Activated naive CD8-positive, alpha-beta T cell treated with anti-CD3 and anti-CD28 coated beads, Interleukin-2, amount 50 U/mL, for 24 hours (primary cell): ENCODE measurements around the gene PTPRN2.
"Not testable (repeated sequence)": the region's sequence is repeated elsewhere in the genome, so short reads cannot be mapped to it uniquely, and the experiment has no call there.

Source experiments
- ATAC-seq: fragments of 150-1000 bp; cut with Tn5 transposase; one replicate; pipeline ENCODE4 v1.10.0; 2021
- DNase-seq: peaks from one replicate; pipeline ENCODE4 v3.0.0; 2021
- H3K27ac Mint-ChIP-seq: one replicate; pipeline ENCODE4 v1.8.0; 2021; ENCODE audit warnings: mild to moderate bottlenecking, mixed read lengths
- H3K27me3 Mint-ChIP-seq: one replicate; pipeline ENCODE4 v1.8.0; 2021; ENCODE audit warnings: mixed read lengths
- H3K36me3 Mint-ChIP-seq: one replicate; pipeline ENCODE4 v1.8.0; 2021; ENCODE audit warnings: low read depth, mixed read lengths
- H3K4me1 Mint-ChIP-seq: one replicate; pipeline ENCODE4 v1.8.0; 2021; ENCODE audit warnings: mixed read lengths
- H3K4me3 Mint-ChIP-seq: one replicate; pipeline ENCODE4 v1.8.0; 2021; ENCODE audit warnings: mild to moderate bottlenecking, moderate library complexity, mixed read lengths
- H3K9me3 Mint-ChIP-seq: one replicate; pipeline ENCODE4 v1.8.0; 2021; ENCODE audit warnings: mixed read lengths

PTPRN2 gene

GRCh38 chr7:158280448-158281144, 307.0 kb downstream of the PTPRN2 start:
- no peak for DNase-seq

GRCh38 chr7:158279539-158280447, 307.8 kb downstream of the PTPRN2 start:
- Mint-ChIP-seq H3K36me3 (no peaks in the 10 kb centered on the region), H3K4me3 (no peak overlapping the region), H3K27me3 (peaks cover 2% of the 10 kb centered on the region), H3K27ac (no peak overlapping the region), H3K4me1 (no peaks in the 10 kb centered on the region), H3K9me3 (no peaks in the 10 kb centered on the region)
- ATAC-seq (no peak), DNase-seq (no peak)

More at GRCh38 chr7:158280448-158281144, 307.0 kb downstream of the PTPRN2 start:
- Mint-ChIP-seq H3K9me3 (no peaks in the 10 kb centered on the region), H3K36me3 (no peaks in the 10 kb centered on the region), H3K27ac (no peak overlapping the region), H3K4me1 (no peaks in the 10 kb centered on the region), H3K4me3 (no peak overlapping the region), H3K27me3 (peaks cover 2% of the 10 kb centered on the region)
- ATAC-seq: no peak

DNA sequence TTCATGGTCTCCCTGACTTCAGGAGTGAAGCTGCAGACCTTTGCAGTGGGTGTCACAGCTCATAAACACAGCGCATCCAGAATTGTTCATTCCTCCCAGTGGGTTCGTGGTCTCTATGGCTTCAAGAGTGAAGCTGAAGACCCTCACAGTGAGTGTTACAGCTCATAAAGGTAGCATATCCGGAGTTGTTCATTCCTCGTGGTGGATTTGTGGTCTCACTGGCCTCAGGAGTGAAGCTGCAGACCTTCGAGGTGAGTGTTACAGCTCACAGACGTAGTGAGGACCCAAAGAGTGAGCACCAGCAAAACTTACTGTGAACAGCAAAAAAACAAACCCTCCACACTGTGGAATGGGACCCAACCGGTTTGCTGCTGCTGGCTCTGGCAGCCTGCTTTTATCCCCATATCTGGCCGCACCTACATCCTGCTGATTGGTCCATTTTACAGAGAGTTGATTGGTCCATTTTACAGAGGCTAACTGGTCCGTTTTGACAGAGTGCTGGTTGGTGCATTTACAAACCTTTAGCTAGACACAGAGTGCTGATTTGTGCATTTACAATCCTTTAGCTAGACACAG, 308.8 kb downstream of the PTPRN2 start:
- Mint-ChIP-seq H3K27ac (no peak overlapping the region), H3K4me3 (no peak overlapping the region), H3K27me3 (no peaks in the 10 kb centered on the region), H3K36me3 (no peaks in the 10 kb centered on the region), H3K4me1 (no peaks in the 10 kb centered on the region), H3K9me3 (no peaks in the 10 kb centered on the region)
- ATAC-seq (no peak), DNase-seq (no peak)

DNA sequence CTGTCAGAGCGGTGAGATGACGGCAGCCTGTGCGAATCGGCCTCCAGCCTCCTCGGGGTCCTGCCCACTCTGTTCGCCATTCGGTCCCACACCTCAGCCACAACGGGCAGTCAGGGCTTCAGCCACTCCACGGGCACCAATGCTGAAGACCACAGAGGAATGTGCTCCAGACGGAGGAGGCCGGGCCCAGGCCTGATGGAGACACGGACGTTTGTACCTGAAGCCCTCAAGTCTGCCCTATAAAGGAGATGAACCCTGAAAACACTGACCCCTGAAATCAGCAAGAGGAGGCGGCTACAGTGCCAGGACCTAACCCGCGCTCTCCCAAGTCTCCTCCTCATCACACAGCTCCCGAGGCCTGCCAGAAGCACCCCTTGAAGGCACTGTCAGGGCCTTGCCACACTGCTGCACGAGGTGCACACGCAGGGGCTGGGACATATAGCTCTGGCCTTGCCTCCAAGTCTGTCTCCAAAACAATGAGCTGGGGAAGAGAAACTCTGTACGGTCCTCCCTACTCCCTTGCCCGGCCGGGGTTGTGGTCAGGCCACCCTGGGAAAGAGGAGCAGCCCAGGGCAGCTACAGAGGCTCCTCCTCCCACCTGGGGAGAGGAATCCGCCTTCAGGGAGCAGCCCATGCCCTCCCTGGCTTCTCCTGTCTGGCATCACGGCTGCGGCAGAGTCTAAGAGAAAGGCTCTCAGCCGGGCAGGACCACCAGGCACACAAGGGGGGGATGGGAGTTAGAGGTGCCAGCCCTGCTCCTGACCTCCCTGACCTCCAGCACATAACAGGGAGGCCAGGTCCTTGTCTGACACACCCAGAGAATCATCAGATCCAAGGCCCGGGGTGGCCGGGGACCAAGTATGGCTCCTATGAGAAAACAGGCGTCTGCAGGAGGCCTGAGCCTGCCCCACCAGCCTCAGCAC, 310.1 kb downstream of the PTPRN2 start:
- Mint-ChIP-seq H3K36me3 (no peaks in the 10 kb centered on the region), H3K4me1 (no peaks in the 10 kb centered on the region), H3K27ac (no peak overlapping the region), H3K4me3 (no peak overlapping the region), H3K9me3 (no peaks in the 10 kb centered on the region), H3K27me3 (no peaks in the 10 kb centered on the region)
- DNase-seq: no peak
- ATAC-seq: no peak

DNA sequence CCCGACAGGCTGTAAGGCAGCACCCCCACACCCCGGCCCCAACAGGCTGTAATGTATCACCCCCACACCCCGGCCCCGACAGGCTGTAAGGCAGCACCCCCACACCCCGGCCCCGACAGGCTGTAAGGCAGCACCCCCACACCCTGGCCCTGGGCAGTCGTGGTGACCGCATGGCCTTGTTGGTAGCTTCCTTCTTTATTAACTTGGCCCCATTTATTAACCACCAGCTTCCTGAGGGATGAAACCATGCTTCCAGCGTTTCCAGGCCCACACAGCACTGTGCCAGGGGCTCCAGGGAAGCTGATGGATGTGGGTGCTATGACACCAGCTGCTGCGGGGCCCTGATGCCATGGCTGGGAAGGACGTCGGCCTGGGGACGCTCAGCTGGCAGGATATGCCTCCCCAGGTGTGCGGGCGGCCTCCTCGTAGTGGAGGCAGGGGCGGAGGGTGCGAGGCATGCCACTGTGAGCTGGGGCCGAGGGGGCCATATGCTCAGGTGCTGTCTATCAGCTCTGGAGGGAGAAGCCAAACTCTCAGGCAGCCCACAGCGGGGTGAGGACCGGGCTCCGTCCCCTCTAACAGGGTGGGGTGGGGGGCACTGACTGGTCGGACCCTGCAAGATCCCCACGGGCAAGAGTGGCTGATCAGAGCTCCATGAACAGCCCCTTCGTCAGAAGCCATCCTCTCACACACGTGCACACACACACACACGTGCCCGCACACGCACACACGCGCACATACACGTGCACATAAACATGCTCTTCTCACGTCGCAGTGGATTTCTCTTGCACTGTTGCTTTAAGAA, 311.0 kb downstream of the PTPRN2 start:
- no peak for DNase-seq
- ATAC-seq: no peak

GRCh38 chr7:158275711-158276413, 311.8 kb downstream of the PTPRN2 start:
- H3K4me3 Mint-ChIP-seq: no peak overlapping the region
- H3K9me3 Mint-ChIP-seq: no peaks in the 10 kb centered on the region
- no peaks in the 10 kb centered on the region for H3K27me3 Mint-ChIP-seq
- DNase-seq (no peak), ATAC-seq (no peak)
- no peaks in the 10 kb centered on the region for H3K36me3 Mint-ChIP-seq
- no peaks in the 10 kb centered on the region for H3K4me1 Mint-ChIP-seq
- no peak overlapping the region for H3K27ac Mint-ChIP-seq

More for the DNA sequence above, 311.0 kb downstream of the PTPRN2 start:
- no peak overlapping the region for H3K27ac Mint-ChIP-seq
- no peaks in the 10 kb centered on the region for H3K4me1 Mint-ChIP-seq
- no peaks in the 10 kb centered on the region for H3K9me3 Mint-ChIP-seq
- H3K4me3 Mint-ChIP-seq: no peak overlapping the region
- no peaks in the 10 kb centered on the region for H3K36me3 Mint-ChIP-seq
- H3K27me3 Mint-ChIP-seq: no peaks in the 10 kb centered on the region

GRCh38 chr7:158274996-158275395, 312.6 kb downstream of the PTPRN2 start:
- no peak for DNase-seq
- Mint-ChIP-seq H3K4me1 (no peaks in the 10 kb centered on the region), H3K9me3 (no peaks in the 10 kb centered on the region), H3K4me3 (no peak overlapping the region), H3K27me3 (no peaks in the 10 kb centered on the region), H3K36me3 (no peaks in the 10 kb centered on the region), H3K27ac (no peak overlapping the region)
- no peak for ATAC-seq

DNA sequence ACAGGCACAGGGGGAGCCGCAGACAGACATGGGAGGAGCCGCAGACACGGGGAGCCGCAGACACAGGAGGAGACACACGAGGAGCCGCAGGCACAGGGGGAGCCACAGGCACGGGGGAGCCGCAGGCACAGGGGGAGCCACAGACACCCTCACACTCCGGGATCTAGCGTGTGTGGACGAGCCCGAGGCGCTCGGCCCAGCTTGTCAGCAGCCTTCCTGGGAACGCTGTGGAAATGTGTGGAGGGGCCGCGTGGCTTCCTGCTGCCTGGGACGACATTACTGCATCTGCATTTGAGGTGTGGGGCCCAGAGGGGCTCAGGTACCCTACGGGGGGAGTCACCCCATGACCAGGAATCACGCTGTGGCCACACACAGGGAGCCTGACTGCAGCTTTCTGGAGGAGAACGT, 313.2 kb downstream of the PTPRN2 start:
- H3K36me3 Mint-ChIP-seq: no peaks in the 10 kb centered on the region
- H3K4me3 Mint-ChIP-seq: no peak overlapping the region
- H3K4me1 Mint-ChIP-seq: no peaks in the 10 kb centered on the region
- no peak for ATAC-seq
- H3K27me3 Mint-ChIP-seq: no peaks in the 10 kb centered on the region
- H3K9me3 Mint-ChIP-seq: no peaks in the 10 kb centered on the region
- no peak for DNase-seq
- no peak overlapping the region for H3K27ac Mint-ChIP-seq

GRCh38 chr7:158273756-158274342, 313.8 kb downstream of the PTPRN2 start:
- H3K9me3 Mint-ChIP-seq, H3K4me1 Mint-ChIP-seq, H3K4me3 Mint-ChIP-seq, H3K27me3 Mint-ChIP-seq, H3K27ac Mint-ChIP-seq, DNase-seq, H3K36me3 Mint-ChIP-seq, ATAC-seq: not testable (repeated sequence)

DNA sequence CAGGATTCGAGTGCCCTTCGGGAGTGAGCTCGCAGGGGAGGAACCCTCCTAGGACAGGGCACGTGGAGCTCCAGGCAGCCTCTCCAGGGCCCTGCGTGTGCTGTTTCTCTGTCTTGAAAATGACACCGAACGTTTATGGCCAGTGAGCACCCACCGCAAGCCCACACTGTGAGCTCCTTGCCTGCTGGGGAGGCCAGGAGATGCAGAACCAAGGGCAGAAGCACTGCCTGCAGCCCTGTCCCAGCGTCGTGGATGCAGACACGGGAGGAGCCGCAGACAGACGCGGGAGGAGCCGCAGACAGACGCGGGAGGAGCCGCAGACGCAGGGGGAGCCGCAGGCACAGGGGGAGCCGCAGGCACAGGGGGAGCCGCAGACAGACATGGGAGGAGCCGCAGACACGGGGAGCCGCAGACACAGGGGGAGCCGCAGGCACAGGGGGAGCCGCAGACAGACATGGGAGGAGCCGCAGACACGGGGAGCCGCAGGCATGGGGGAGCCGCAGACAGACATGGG, 314.4 kb downstream of the PTPRN2 start:
- Mint-ChIP-seq H3K9me3 (no peaks in the 10 kb centered on the region), H3K27me3 (no peaks in the 10 kb centered on the region), H3K27ac (no peak overlapping the region), H3K36me3 (no peaks in the 10 kb centered on the region), H3K4me1 (no peaks in the 10 kb centered on the region), H3K4me3 (no peak overlapping the region)
- ATAC-seq (no peak), DNase-seq (no peak)

- H3K4me1 Mint-ChIP-seq: no peaks in the 10 kb centered on the region
- H3K9me3 Mint-ChIP-seq: no peaks in the 10 kb centered on the region
- ATAC-seq (no peak), DNase-seq (no peak)
- no peaks in the 10 kb centered on the region for H3K36me3 Mint-ChIP-seq
- H3K27ac Mint-ChIP-seq: no peak overlapping the region
- H3K4me3 Mint-ChIP-seq: no peak overlapping the region
- no peaks in the 10 kb centered on the region for H3K27me3 Mint-ChIP-seq
These were observed 315.0 kb downstream of the PTPRN2 start for GRCh38 chr7:158272509-158273137.

GRCh38 chr7:158272091-158272490, 315.5 kb downstream of the PTPRN2 start:
- DNase-seq (no peak), ATAC-seq (no peak)
- Mint-ChIP-seq H3K36me3 (no peaks in the 10 kb centered on the region), H3K27me3 (no peaks in the 10 kb centered on the region), H3K4me1 (no peaks in the 10 kb centered on the region), H3K9me3 (no peaks in the 10 kb centered on the region), H3K27ac (no peak overlapping the region), H3K4me3 (no peak overlapping the region)
